SW 1271 (cell line): ENCODE data around the gene TRMT10C.
A peak's percentile ranks its signal among the peaks of the same experiment; 100 is the strongest.
"Not testable (repeated sequence)": the region's sequence is repeated elsewhere in the genome, so short reads cannot be mapped to it uniquely, and the experiment has no call there.

Source experiments
- DNase-seq, 2 experiments: peaks; one replicate each; lab custom pipeline; 2025; lab: John Stamatoyannopoulos, UW

Gene TRMT10C

GRCh38 chr3:101548527-101549105, 13.1 kb upstream of the TRMT10C start:
- DNase-seq: no peak

DNA sequence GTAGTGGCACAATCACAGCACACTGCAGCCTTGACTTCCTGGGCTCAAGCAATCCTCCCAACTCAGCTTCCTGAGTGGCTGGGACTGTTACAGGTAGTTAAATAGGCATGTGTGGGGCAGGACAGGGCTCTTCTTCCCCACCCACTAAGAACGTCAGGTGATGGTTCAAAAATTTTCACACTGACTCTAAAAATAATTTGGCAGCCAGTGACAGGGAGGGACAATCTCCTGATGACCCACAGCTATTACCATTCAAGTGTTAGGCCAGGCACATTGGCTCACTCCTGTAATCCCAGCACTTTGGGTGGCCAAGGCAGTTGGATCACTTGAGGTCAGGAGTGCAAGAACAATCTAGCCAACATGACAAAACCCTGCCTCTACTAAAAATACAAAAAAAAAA, 12.2 kb upstream of the TRMT10C start:
- no peak for DNase-seq

- not testable (repeated sequence) for DNase-seq
Observed at GRCh38 chr3:101551359-101552081, 10.1 kb upstream of the TRMT10C start.

DNA sequence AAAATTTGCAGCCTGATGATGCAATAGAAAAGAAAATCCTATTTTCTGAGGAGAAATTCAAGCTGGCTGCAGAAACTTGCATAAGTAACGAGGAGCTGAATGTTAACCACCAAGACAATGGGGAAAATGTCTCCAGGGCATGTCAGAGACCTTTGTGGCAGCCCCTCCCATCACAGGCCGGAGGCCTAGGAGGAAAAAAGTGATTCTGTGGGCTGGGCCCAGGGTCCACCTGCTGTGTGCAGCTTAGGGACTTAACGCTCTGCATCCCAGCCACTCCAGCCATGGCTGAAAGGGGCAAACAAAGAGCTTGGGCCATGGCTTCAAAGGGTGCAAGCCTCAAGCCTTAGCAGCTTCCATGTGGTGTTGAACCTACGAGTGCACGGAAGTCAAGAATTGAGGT, 8.3 kb upstream of the TRMT10C start:
- not testable (repeated sequence) for DNase-seq

DNA sequence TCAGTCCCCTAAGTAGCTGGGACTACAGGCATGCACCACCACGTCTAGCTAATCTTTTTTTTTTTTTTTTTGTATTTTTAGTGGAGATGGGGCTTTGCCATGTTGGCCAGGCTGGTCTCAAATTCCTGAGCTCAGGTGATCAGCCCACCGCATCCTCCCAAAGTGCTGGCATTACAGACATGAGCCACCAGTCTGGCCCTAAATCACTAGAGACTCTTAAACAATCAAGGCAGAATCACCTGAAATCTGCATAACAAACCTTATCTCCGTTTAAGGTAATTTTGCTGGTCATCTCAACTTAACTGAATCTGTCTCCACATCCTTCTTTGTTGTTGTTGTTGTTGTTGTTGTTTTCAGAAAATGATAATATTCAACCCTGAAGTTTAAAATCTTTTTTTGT, 5.6 kb upstream of the TRMT10C start:
- DNase-seq: no peak

GRCh38 chr3:101567528-101568317, 6.1 kb downstream of the TRMT10C start:
- no peak for DNase-seq

GRCh38 chr3:101571028-101571895, 9.6 kb downstream of the TRMT10C start:
- no peak for DNase-seq

- peak; percentile 99 for DNase-seq
Observed at GRCh38 chr3:101573449-101574387, 12.1 kb downstream of the TRMT10C start, which contains the start of gene PCNP. Gene PCNP, plus strand, starts transcription at chr3:101574180. Its CDS starts 36 bp downstream, at chr3:101574216.

DNA sequence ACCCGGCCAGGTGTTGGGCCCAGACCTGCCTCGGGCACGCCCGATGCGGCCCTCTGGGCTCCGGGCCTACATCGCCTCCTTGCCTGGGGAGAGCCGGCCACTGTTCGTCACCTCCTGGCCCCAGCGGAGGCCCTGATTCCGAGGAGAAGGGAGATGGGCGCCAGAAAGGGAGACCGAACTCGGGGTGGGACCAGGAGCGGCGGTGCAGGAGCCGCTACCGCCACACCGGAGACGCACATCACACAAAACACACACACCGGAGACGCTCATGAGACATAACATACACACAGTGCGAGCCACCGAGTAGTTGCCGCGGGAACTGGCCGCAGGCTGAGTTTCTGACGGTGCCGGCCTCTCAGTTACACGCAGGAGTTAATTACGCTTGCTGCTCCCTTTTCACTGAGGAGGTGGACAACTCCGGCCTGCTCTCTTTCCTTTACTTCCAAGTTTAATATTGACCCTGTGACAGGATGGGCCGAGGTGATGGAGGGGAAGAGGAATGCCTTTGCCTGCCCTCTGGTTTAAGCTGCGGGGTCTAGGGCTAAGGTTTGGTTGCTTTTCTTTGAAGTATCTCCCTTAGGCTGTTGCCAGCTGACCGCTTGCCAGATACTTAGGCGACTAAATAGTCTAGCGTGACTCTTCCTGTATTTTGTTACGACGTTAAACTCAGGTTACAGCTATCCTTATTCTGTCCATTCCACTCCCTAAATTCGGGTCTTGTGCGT, 12.9 kb downstream of the TRMT10C start:
- peak in 1 of 2 experiments; percentile 70 for DNase-seq

DNA sequence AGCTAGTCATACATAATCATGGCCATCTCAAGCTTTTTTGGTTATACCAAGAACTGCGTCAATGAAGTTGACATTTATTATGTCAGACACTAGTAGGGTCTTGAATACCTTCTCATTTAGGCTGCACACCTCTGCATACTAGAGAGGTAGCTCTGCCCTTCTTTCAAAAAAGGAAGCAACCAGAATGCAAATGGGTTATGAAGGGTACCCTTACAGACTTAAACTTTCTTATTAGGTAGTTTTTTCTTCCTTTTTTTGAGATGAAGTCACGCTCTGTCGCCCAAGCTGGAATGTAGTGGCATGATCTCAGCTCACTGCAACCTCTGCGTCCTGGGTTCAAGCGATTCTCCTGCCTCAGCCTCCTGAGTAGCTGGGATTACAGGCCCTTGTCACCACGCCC, 15.6 kb downstream of the TRMT10C start:
- no peak for DNase-seq

DNA sequence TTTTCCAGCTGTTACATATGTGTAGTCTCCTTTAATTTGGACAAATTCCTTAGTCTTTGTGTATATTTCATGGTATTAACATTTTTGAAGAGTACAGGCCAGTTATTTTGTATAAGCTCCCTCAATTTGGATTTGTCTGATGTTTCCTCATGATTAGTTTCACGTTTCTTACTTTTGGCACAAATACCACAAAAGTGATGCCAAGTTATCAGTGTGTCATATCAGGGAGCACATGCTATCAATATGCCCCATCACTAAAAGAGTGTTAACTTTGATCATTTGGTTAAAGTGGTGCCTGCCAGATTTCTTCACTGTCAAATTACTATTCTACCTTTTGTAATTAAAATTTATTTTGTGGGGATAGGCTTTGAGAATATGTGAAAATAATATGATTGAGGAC, 26.9 kb downstream of the TRMT10C start:
- no peak for DNase-seq

GRCh38 chr3:101591071-101591470, 29.4 kb downstream of the TRMT10C start:
- DNase-seq: no peak

- DNase-seq: no peak
Observed at GRCh38 chr3:101602731-101603130, 41.1 kb downstream of the TRMT10C start.

- no peak for DNase-seq
Observed at GRCh38 chr3:101603184-101603583, 41.5 kb downstream of the TRMT10C start.

- not testable (repeated sequence) for DNase-seq
Observed at GRCh38 chr3:101605398-101605797, 43.7 kb downstream of the TRMT10C start.

GRCh38 chr3:101611023-101611422, 49.4 kb downstream of the TRMT10C start:
- DNase-seq: no peak

- DNase-seq: not testable (repeated sequence)
Observed at GRCh38 chr3:101613014-101613413, 51.3 kb downstream of the TRMT10C start.

GRCh38 chr3:101615525-101615924, 53.9 kb downstream of the TRMT10C start:
- no peak for DNase-seq
